ENCODE data around the gene PEPD.

DNA sequence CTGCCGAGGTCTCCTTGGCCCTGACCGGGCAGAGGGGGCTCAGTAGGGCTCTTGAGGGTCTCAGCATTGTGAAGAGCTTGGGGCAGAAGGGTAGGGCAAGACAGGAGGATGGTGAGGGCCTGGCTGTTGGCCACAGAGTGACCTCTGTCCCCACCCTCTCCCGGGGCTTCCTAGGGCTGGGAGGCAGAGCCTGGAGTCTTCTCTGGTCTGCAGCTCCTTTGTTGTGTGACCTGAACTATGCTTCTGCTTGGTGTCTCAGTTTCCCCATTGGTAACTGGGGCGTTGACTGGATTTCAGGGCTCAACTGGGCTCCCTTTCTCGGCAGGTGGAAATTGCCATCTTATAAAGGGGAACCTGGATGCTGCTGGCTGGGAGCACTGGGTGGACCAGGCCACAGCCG lies 30.1 kb upstream of the PEPD start:
- TF ChIP-seq, protein P1, sequence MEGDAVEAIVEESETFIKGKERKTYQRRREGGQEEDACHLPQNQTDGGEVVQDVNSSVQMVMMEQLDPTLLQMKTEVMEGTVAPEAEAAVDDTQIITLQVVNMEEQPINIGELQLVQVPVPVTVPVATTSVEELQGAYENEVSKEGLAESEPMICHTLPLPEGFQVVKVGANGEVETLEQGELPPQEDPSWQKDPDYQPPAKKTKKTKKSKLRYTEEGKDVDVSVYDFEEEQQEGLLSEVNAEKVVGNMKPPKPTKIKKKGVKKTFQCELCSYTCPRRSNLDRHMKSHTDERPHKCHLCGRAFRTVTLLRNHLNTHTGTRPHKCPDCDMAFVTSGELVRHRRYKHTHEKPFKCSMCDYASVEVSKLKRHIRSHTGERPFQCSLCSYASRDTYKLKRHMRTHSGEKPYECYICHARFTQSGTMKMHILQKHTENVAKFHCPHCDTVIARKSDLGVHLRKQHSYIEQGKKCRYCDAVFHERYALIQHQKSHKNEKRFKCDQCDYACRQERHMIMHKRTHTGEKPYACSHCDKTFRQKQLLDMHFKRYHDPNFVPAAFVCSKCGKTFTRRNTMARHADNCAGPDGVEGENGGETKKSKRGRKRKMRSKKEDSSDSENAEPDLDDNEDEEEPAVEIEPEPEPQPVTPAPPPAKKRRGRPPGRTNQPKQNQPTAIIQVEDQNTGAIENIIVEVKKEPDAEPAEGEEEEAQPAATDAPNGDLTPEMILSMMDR (IDR thresholded peaks at IDR 0.05): no peak
- no peak for TF ChIP-seq POLR2A (IDR thresholded peaks at IDR 0.05)

Data from esophagus squamous epithelium (tissue), 4 donors.